Stimulated activated CD8-positive, alpha-beta memory T cell treated with anti-CD3 and anti-CD28 coated beads, Interleukin-12 subunit alpha, Interleukin-12 subunit beta, amount 100 ng/mL, for 4 hours (primary cell): ENCODE results near the gene ATP6V0A1.

ENCODE experiments used
- DNase-seq: peaks from one replicate; pipeline ENCODE4 v3.0.0-alpha.2; 2020; ENCODE audit warnings: low read depth

ATP6V0A1 gene

DNA sequence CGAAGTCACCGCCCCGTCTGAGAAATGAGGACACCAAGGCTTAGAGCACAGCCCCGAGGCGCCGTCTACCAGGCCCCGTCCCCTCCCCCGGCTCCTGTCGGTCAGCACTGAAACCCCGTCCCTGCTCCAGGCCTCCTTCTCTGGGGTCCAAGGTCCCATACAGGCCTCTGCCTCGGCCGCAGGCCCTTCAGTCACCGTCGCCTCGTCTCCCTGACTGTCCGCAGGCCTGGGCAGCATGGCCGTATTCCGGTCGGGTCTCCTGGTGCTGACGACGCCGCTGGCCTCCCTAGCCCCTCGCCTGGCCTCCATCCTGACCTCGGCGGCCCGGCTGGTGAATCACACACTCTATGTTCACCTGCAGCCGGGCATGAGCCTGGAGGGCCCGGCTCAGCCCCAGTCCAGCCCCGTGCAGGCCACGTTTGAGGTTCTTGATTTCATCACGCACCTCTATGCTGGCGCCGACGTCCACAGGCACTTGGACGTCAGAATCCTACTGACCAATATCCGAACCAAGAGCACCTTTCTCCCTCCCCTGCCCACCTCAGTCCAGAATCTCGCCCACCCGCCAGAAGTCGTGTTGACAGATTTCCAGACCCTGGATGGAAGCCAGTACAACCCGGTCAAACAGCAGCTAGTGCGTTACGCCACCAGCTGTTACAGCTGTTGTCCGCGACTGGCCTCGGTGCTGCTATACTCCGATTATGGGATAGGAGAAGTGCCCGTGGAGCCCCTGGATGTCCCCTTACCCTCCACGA, 103.9 kb downstream of the ATP6V0A1 start:
- DNase-seq: no peak

GRCh38 chr17:42563143-42563509, 104.4 kb downstream of the ATP6V0A1 start:
- no peak for DNase-seq

- no peak for DNase-seq
These were observed 104.9 kb downstream of the ATP6V0A1 start for GRCh38 chr17:42563543-42563942.

DNA sequence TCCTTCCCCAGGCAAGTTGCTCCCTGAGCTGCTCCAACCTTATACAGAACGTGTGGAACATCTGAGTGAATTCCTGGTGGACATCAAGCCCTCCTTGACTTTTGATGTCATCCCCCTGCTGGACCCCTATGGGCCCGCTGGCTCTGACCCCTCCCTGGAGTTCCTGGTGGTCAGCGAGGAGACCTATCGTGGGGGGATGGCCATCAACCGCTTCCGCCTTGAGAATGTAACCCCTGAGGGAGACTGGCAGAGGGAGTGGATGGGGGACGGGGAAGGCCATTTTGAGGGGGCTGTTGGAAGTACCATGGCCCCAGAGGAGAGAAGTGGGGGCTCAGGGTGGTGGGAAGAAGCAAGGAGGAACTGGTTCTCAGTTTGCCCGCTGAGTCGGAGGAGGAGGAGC, 105.3 kb downstream of the ATP6V0A1 start:
- no peak for DNase-seq

DNA sequence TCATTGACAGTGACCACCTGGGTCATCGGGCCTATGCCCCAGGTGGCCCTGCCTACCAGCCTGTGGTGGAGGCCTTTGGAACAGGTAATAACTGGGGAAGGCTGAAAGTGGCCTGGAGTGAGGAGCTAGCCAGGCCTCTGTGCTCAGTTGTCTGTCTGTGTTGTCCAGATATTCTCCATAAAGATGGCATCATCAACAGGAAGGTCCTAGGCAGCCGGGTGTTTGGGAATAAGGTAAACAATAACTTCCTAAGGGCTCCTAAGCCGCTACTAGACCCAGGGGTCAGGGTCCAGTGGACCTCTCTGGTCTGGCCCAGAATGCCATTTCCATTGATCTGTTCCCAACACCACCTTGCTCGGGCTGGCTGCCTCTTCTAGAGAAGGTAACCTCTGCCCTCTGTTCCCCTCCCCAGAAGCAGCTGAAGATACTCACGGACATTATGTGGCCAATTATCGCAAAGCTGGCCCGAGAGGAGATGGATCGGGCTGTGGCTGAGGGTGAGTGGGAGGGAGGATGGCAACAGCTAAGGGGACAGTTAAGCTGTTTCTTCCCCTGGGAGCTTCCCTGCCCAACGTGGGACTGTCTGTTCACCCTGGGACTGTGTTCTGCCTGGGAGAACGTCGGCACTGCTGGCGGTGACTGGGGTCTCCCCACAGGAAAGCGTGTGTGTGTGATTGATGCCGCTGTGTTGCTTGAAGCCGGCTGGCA, 106.3 kb downstream of the ATP6V0A1 start:
- no peak for DNase-seq

- no peak for DNase-seq
These were observed 107.0 kb downstream of the ATP6V0A1 start for GRCh38 chr17:42565523-42566214.

DNA sequence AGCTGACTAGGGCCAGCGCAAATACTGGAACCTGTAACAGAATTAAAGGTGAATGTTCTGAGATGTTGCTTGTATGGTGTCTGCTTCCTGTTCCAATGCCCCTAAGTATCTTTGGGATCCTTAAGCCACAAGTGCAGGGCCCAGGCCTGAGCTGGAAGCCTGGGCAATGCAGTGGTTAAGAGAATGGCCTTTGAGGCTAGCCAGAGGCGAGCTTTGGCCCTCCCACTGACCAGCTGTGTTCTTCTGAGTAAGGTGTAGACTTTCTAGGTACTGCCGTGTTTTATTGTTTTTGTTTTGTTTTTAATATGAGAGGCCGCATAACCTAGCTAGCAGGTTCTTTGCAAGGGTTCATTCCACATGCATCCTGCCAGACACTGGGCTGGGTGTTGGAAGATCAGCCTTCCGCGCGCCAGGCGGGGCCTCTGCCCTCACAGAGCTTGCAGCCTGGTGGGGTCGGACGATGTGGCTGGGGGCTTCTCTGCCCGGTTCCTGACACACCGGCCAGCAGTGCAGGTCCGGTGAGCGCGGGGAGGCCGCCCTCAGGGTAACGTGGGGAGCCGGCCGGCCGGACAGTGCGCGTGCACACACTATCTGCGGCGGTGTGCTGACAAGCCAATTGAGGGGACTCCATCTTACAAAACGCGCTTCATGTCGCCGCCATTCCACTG, 107.7 kb downstream of the ATP6V0A1 start:
- no peak for DNase-seq

- peak; percentile 87 for DNase-seq
These were observed 108.3 kb downstream of the ATP6V0A1 start, which contains the start of gene MLX for GRCh38 chr17:42566883-42567573. TSS of gene MLX (plus strand) at chr17:42567100. CDS start at chr17:42567125, 25 bp downstream.

- no peak for DNase-seq
These were observed 109.8 kb downstream of the ATP6V0A1 start for GRCh38 chr17:42568341-42569111.

GRCh38 chr17:42571435-42572225, 113.0 kb downstream of the ATP6V0A1 start:
- no peak for DNase-seq
